DND-41 (cell line): ENCODE data around the gene HIVEP2.

Source experiments
- CTCF ChIP-seq: IDR thresholded peaks from 2 replicates; pipeline ENCODE4 v1.5.1; 2012; ENCODE audit warnings: borderline replicate concordance, low read length, moderate library complexity, mild to moderate bottlenecking; ENCODE audit not compliant: poor library complexity, severe bottlenecking; ENCODE audit errors: extremely low read depth
- EZH2 ChIP-seq: IDR thresholded peaks from 3 replicates; pipeline ENCODE4 v1.6.1; 2012; ENCODE audit warnings: borderline replicate concordance, low read depth, mild to moderate bottlenecking, moderate library complexity, low read length, inconsistent platforms; ENCODE audit not compliant: severe bottlenecking

GRCh38 chr6:142856624-142857232, 88.2 kb downstream of the HIVEP2 start:
- no peak for TF ChIP-seq EZH2
- no peak for TF ChIP-seq CTCF
